Mammary epithelial cell (primary cell): ENCODE measurements around the gene ASB6.

Source experiments
- CTCF ChIP-seq, 2 donors: IDR thresholded peaks in 1 of 2; conservative IDR thresholded peaks in 1 of 2; 2 replicates each; pipeline ENCODE4 v1.5.1; 2011 to 2012; ENCODE audit warnings: inconsistent platforms in 2 of 2, low read length in 2 of 2, mild to moderate bottlenecking in 2 of 2, control low read depth in 1 of 2, low read depth in 1 of 2; ENCODE audit not compliant: insufficient read depth in 1 of 2; ENCODE audit errors: extremely low read depth in 1 of 2
- EZH2 ChIP-seq: IDR thresholded peaks from 2 replicates; pipeline ENCODE4 v1.6.1; 2012; ENCODE audit warnings: low read length, inconsistent platforms, borderline replicate concordance

GRCh38 chr9:129626625-129627284, 15.2 kb downstream of the ASB6 start:
- TF ChIP-seq CTCF (conservative IDR thresholded peaks at IDR 0.05 in 1 of 2, IDR thresholded peaks at IDR 0.05 in 1 of 2; ENCODE audit: extremely low read depth in 1 of 2, insufficient read depth in 1 of 2, low read depth in 1 of 2, low read length in 2 of 2): no peak
- TF ChIP-seq EZH2: no peak
